Large intestine (tissue), 3 donors: ENCODE measurements around the gene NMRAL1. TPM values are rescaled to one million over a fixed set of nuclear protein-coding genes. Genes with fewer than 3 reads are reported as not detected.
A peak's percentile ranks its signal among the peaks of the same experiment; 100 is the strongest.

Experiments used
- DNase-seq, 2 donors: peaks; one replicate each; pipeline versions ENCODE4 v3.0.0 to v3.0.0-alpha.2; 2013
- H3K27ac ChIP-seq: one replicate; pipeline ENCODE4 v1.5.1; 2013; ENCODE audit warnings: low read length
- H3K27me3 ChIP-seq: 2 replicates; pipeline ENCODE4 v1.6.1; 2013; ENCODE audit warnings: low read length; ENCODE audit not compliant: control insufficient read depth, insufficient read depth
- H3K36me3 ChIP-seq: 2 replicates; pipeline ENCODE4 v1.6.1; 2013; ENCODE audit warnings: low read length; ENCODE audit not compliant: control insufficient read depth, insufficient read depth
- H3K4me1 ChIP-seq: one replicate; pipeline ENCODE4 v1.6.1; 2013; ENCODE audit warnings: low read length; ENCODE audit not compliant: control insufficient read depth, insufficient read depth
- H3K4me3 ChIP-seq: one replicate; pipeline ENCODE4 v1.5.1; 2013; ENCODE audit warnings: low read length
- H3K9me3 ChIP-seq: one replicate; pipeline ENCODE4 v1.6.1; 2013; ENCODE audit warnings: mild to moderate bottlenecking, low read depth, low read length, moderate library complexity; ENCODE audit not compliant: control insufficient read depth
- WGBS: methylation state at CpG from one replicate; pipeline ENCODE4 v1.1.5; 2013; ENCODE audit warnings: low lambda C conversion rate; ENCODE audit not compliant: insufficient coverage; 5-methylcytosine and 5-hydroxymethylcytosine counted together
- polyA plus RNA-seq: library from polyadenylated mRNA; unstranded; fragments of 120-200 nt; gene quantifications from one replicate; pipeline ENCODE4 v1.2.1, GENCODE V29; 2013

The NMRAL1 gene
- polyA plus RNA-seq, 1 donor: 37.7 TPM

GRCh38 chr16:4426722-4427372, 47.6 kb downstream of the NMRAL1 start:
- peak overlapping the region; percentile 74 for H3K27ac ChIP-seq
- H3K36me3 ChIP-seq: peaks cover 14% of the 10 kb centered on the region
- no peak for DNase-seq
- no peaks in the 10 kb centered on the region for H3K9me3 ChIP-seq
- peak overlapping the region; percentile 85 for H3K4me3 ChIP-seq
- no CpG with 5 or more reads among the region's 12 CpGs for WGBS
- H3K27me3 ChIP-seq: no peaks in the 10 kb centered on the region
- peaks cover 11% of the 10 kb centered on the region for H3K4me1 ChIP-seq

DNA sequence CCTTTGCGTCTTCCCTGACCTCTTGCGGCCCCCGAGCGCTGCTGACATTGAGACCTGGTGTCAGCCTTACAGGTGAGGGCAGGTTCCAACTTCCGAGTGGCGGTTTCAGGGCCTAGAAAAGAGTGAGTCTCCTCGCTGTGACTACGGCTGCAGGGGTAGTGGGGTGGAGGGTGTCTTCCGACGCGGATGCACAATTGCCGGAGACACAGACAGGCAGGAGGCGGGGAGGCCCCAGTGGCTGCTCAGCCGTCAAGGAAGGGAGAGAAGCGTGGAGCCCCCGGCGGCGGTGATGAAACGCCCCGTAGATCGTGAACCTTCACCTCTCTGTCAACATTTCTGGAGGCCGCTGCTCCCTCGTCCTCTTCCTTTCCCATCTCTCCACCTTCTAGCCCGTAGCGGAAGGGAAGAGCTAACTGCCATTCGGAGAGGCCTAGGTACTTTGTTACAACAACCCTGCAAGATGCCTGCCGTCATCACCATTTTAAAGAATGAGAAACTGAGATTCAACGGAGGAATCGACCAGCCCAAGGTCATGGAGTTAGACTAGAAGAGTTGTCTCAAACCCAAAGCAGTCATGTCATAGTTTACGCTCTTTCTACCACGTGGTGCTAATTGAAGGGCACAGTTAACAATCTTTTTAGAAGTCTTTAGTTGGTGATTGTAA, 48.3 kb downstream of the NMRAL1 start:
- WGBS: no CpG with 5 or more reads among the region's 31 CpGs

DNA sequence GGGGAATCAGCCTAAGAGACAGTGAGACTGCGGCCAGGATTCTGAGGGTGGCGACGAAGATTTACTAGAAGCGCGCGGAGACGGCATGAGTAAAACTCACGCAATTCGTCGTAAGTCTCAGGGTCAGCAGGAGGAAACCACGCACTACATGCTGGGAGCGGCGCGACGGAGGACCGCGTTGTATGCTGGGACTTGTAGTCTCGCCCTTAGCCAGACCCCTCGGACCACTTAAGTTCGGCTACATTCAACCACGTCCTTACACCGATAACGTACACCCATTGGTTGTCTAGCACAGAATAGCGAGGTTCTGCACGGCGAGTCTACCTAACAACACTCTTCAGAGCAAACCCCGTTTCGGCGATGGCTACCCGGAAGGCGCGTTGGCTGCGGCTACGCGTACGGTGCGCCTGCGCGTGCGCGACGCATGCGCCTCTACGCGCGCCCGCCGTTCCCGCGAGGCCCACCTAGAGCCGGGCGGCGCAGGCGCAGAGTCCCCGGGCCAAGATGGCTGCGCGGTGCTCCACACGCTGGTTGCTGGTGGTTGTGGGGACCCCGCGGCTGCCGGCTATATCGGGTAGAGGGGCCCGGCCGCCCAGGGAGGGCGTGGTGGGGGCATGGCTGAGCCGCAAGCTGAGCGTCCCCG, 48.9 kb downstream of the NMRAL1 start, which contains the start of gene DNAJA3:
TSS of gene DNAJA3 (plus strand) at position 491 of the 643 bp plus-strand sequence. CDS start at position 505, 14 bp downstream.
- peaks cover 18% of the 10 kb centered on the region for H3K4me1 ChIP-seq
- WGBS: no CpG with 5 or more reads among the region's 68 CpGs
- peak within 1 kb of the TSS; percentile 95 for H3K27ac ChIP-seq
- H3K27me3 ChIP-seq: no peaks in the 10 kb centered on the region
- H3K9me3 ChIP-seq: no peaks in the 10 kb centered on the region
- H3K36me3 ChIP-seq: peaks cover 7% of the 10 kb centered on the region
- H3K4me3 ChIP-seq: peak within 1 kb of the TSS; percentile 85
- peak; percentile 95 to 97 for DNase-seq

More for the DNA sequence above, 48.3 kb downstream of the NMRAL1 start:
- Histone ChIP-seq H3K27me3 (no peaks in the 10 kb centered on the region), H3K9me3 (no peaks in the 10 kb centered on the region), H3K27ac (peak overlapping the region; percentile 74), H3K36me3 (peaks cover 9% of the 10 kb centered on the region), H3K4me1 (peaks cover 11% of the 10 kb centered on the region), H3K4me3 (peak overlapping the region; percentile 85)
- no peak for DNase-seq

GRCh38 chr16:4420505-4421105, 53.8 kb downstream of the NMRAL1 start:
- WGBS: 63% methylated on average over 1 of the region's 8 CpGs
- H3K27ac ChIP-seq: peak overlapping the region; percentile 59

GRCh38 chr16:4419402-4419959, 54.9 kb downstream of the NMRAL1 start:
- Histone ChIP-seq H3K27me3 (no peaks in the 10 kb centered on the region), H3K4me3 (no peak overlapping the region), H3K4me1 (peaks cover 31% of the 10 kb centered on the region), H3K36me3 (no peaks in the 10 kb centered on the region), H3K9me3 (no peaks in the 10 kb centered on the region), H3K27ac (no peak overlapping the region)
- 100% methylated on average over 1 of the region's 7 CpGs for WGBS
- no peak for DNase-seq

More at GRCh38 chr16:4420505-4421105, 53.8 kb downstream of the NMRAL1 start:
- H3K27me3 ChIP-seq: no peaks in the 10 kb centered on the region
- H3K4me3 ChIP-seq: no peak overlapping the region
- peaks cover 24% of the 10 kb centered on the region for H3K4me1 ChIP-seq
- DNase-seq: no peak
- H3K36me3 ChIP-seq: no peaks in the 10 kb centered on the region
- no peaks in the 10 kb centered on the region for H3K9me3 ChIP-seq

DNA sequence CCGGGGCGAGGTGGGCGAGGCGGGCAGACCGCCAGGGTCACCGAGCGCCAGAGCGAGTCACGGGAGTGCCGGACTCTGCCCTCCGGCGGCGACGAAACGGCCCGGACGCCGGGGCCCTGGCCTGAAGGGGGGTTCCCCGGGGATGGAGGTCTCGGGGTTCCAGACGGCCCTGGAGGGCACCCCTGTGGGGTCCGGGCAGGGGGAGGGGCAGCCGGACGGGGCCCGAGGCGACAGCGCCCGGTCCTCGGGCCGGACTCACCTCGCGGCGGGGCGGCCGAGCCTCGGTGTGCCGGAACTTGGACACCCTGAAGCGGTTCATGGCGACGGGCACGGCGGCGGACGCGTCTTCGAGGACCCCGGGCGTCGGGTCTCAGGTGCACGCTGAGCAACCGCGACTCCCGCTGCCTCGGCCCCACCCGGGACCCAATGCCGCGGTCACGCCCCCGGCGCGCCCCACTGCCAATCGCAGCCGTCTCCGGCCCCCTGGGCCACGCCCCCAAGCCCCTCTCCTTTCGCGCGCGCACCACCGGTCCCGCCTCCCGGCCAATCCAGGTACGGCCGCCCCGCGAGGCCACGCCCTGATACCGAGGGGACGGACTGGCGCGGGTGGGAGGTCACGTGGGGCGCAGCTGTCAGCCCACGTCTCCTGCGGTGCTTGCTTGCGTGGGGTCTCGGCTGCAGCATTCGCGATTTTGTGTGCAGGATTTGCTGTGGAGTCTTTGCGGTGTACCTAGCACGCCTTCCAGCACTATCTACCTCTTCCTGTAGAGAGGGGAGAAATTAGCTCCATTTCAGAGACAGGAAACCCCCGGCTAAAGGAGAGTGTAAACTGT, 58.0 kb downstream of the NMRAL1 start, which contains the start of gene CORO7:
TSS of gene CORO7 (minus strand) at position 397 of the 833 bp plus-strand sequence. CDS start at position 319, 78 bp downstream.
- Histone ChIP-seq H3K36me3 (peaks cover 15% of the 10 kb centered on the region), H3K4me1 (peaks cover 31% of the 10 kb centered on the region)
- WGBS: no CpG with 5 or more reads among the region's 92 CpGs

GRCh38 chr16:4415538-4416199, 58.8 kb downstream of the NMRAL1 start:
- DNase-seq: peak in 1 of 2 donors; percentile 74
- Histone ChIP-seq H3K27me3 (no peaks in the 10 kb centered on the region), H3K9me3 (no peaks in the 10 kb centered on the region), H3K4me1 (peaks cover 26% of the 10 kb centered on the region), H3K36me3 (peaks cover 19% of the 10 kb centered on the region), H3K4me3 (peak overlapping the region; percentile 60), H3K27ac (peak overlapping the region; percentile 75)
- WGBS: no CpG with 5 or more reads among the region's 44 CpGs

More for the DNA sequence above, 58.0 kb downstream of the NMRAL1 start, which contains the start of gene CORO7:
- Histone ChIP-seq H3K9me3 (no peaks in the 10 kb centered on the region), H3K4me3 (peak within 1 kb of the TSS; percentile 60), H3K27ac (peak within 1 kb of the TSS; percentile 75), H3K27me3 (no peaks in the 10 kb centered on the region)
- peak; percentile 94 to 96 for DNase-seq

DNA sequence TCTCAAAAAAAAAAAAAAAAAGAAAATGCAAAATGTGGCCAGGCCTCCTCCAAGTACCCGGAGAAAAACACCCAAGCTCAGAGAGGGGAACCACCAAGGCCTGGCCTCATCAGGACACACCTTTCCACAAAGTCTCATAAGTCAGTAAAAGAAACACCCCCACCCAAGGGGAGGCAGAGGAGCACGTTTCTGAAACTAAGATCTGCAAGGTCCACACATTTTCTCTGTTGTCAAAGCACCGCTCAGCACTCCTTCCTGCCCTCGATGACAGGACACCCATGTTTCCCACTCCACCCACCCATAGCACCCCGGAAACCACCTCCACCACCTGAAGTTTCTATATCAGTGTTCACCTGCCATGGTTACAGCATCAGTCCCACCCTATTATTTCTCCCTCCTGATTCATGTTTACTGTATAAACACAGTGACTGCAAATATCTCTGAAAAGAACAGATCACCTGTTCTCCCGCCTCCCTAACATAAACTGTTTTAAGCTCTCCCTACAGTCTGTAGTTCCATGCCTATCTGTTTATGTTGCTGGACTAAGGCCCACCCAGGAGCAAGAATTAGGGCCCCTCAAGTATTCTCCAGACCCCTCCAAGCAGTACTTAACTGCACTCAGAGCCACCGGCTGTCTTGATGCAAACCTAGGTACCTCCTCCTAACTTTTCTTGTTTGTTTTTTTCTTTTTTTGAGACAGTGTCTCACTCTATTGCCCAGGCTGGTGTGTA, 60.1 kb downstream of the NMRAL1 start:
- DNase-seq: peak in 1 of 2 donors; percentile 49
- WGBS: 83% methylated on average over 1 of the region's 7 CpGs
- Histone ChIP-seq H3K4me3 (no peak overlapping the region), H3K4me1 (peaks cover 17% of the 10 kb centered on the region), H3K27me3 (no peaks in the 10 kb centered on the region), H3K27ac (no peak overlapping the region), H3K36me3 (peaks cover 26% of the 10 kb centered on the region), H3K9me3 (no peaks in the 10 kb centered on the region)
